Glutamatergic neuron (in vitro differentiated cells): ENCODE data around the gene HOTAIR. TPM values are rescaled to one million over a fixed set of nuclear protein-coding genes. Genes with fewer than 3 reads are reported as not detected.
A peak's percentile ranks its signal among the peaks of the same experiment; 100 is the strongest.

Experiments
- DNase-seq: peaks from one replicate; pipeline ENCODE4 v3.0.0; 2022
- H3K27ac Mint-ChIP-seq: one replicate; pipeline ENCODE4 v1.8.0; 2020; ENCODE audit warnings: mild to moderate bottlenecking, mixed read lengths, inconsistent platforms; ENCODE audit not compliant: unreplicated experiment
- H3K27me3 Mint-ChIP-seq: one replicate; pipeline ENCODE4 v1.8.0; 2020; ENCODE audit warnings: mild to moderate bottlenecking, moderate library complexity, mixed read lengths, inconsistent platforms; ENCODE audit not compliant: unreplicated experiment
- H3K36me3 Mint-ChIP-seq: one replicate; pipeline ENCODE4 v1.8.0; 2020; ENCODE audit warnings: mild to moderate bottlenecking, mixed read lengths, inconsistent platforms; ENCODE audit not compliant: unreplicated experiment
- H3K4me1 Mint-ChIP-seq: one replicate; pipeline ENCODE4 v1.8.0; 2020; ENCODE audit warnings: mild to moderate bottlenecking, low read depth, mixed read lengths, inconsistent platforms; ENCODE audit not compliant: unreplicated experiment
- H3K4me3 Mint-ChIP-seq: one replicate; pipeline ENCODE4 v1.8.0; 2020; ENCODE audit warnings: mild to moderate bottlenecking, mixed read lengths, inconsistent platforms; ENCODE audit not compliant: unreplicated experiment
- H3K9me3 Mint-ChIP-seq: one replicate; pipeline ENCODE4 v1.8.0; 2020; ENCODE audit warnings: mild to moderate bottlenecking, moderate library complexity, mixed read lengths, inconsistent platforms; ENCODE audit not compliant: unreplicated experiment
- total RNA-seq: library from RNA; stranded (reverse); fragmentation: NEBNext Ultra II Directional; extraction: Animal tissue kit (Norgen Biotek cat#: 25700); gene quantifications from one replicate; pipeline ENCODE4 v1.2.1, GENCODE V29; 2021; ENCODE audit not compliant: unreplicated experiment
- TF ChIP-seq, protein P1 (sequence below): fragments of 200-600 bp; sonication (generic); IDR thresholded peaks from one replicate; pipeline ENCODE4 v1.5.0; 2021; ENCODE audit not compliant: partially characterized antibody, unreplicated experiment

HOTAIR gene
- total RNA-seq, 1 donor from 2014 or later: not detected

- H3K4me1 Mint-ChIP-seq: no peaks in the 10 kb centered on the region
- H3K9me3 Mint-ChIP-seq: peaks cover 4% of the 10 kb centered on the region
- H3K27me3 Mint-ChIP-seq: peaks cover 46% of the 10 kb centered on the region
- no peak overlapping the region for H3K27ac Mint-ChIP-seq
- H3K4me3 Mint-ChIP-seq: no peak overlapping the region
- TF ChIP-seq, protein P1, sequence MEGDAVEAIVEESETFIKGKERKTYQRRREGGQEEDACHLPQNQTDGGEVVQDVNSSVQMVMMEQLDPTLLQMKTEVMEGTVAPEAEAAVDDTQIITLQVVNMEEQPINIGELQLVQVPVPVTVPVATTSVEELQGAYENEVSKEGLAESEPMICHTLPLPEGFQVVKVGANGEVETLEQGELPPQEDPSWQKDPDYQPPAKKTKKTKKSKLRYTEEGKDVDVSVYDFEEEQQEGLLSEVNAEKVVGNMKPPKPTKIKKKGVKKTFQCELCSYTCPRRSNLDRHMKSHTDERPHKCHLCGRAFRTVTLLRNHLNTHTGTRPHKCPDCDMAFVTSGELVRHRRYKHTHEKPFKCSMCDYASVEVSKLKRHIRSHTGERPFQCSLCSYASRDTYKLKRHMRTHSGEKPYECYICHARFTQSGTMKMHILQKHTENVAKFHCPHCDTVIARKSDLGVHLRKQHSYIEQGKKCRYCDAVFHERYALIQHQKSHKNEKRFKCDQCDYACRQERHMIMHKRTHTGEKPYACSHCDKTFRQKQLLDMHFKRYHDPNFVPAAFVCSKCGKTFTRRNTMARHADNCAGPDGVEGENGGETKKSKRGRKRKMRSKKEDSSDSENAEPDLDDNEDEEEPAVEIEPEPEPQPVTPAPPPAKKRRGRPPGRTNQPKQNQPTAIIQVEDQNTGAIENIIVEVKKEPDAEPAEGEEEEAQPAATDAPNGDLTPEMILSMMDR: no peak
- no peaks in the 10 kb centered on the region for H3K36me3 Mint-ChIP-seq
- no peak for DNase-seq
Observed at GRCh38 chr12:54010972-54011664, 36.4 kb upstream of the HOTAIR start.

DNA sequence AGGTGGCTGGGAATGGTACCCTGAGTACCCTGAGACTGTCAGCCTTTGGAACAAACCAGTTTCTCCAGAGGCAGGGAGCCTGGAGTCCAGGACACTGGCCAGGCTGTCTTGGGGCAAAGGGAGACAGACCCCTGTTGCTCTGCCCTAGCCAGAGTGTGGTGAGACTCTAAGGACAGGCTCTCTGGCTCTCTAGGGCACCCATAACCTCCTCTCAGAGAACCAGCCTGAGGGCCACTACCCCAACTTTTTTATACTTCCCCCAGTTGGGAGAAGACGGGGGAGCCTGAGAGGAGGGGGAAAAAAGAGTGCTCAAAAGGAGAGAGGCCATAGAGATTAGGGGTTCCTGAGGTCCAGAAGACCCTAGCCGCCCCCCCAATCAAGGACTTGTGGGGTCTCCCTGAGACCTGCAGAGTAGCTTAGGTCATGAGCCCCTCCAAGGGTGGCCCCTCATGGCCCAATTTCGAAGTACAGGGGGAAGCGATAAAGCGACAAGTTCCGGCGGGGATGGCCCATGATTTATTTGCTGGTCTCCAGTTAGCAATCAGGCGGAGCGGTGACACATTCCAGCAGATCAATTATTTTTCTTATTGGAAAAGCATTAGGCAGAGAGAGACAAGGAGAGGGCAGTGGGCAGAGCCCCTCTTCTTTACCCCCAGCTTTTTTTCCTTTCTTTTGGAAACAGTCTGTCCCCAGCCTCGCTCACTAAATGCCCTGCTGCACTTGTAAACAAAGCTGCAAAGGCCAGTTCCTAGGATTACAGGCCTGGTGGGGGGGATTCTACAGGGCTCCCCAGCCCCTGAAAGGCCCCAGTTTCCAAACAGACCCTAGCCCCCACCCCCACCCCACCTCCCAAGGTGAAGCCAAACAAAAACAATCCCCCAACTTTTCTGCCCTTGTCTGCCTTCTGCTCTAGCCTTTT, 35.6 kb upstream of the HOTAIR start:
- Mint-ChIP-seq H3K4me3 (no peak overlapping the region), H3K4me1 (no peaks in the 10 kb centered on the region), H3K27me3 (peaks cover 46% of the 10 kb centered on the region), H3K27ac (no peak overlapping the region), H3K9me3 (peaks cover 4% of the 10 kb centered on the region), H3K36me3 (no peaks in the 10 kb centered on the region)
- TF ChIP-seq, protein P1: no peak
- no peak for DNase-seq

DNA sequence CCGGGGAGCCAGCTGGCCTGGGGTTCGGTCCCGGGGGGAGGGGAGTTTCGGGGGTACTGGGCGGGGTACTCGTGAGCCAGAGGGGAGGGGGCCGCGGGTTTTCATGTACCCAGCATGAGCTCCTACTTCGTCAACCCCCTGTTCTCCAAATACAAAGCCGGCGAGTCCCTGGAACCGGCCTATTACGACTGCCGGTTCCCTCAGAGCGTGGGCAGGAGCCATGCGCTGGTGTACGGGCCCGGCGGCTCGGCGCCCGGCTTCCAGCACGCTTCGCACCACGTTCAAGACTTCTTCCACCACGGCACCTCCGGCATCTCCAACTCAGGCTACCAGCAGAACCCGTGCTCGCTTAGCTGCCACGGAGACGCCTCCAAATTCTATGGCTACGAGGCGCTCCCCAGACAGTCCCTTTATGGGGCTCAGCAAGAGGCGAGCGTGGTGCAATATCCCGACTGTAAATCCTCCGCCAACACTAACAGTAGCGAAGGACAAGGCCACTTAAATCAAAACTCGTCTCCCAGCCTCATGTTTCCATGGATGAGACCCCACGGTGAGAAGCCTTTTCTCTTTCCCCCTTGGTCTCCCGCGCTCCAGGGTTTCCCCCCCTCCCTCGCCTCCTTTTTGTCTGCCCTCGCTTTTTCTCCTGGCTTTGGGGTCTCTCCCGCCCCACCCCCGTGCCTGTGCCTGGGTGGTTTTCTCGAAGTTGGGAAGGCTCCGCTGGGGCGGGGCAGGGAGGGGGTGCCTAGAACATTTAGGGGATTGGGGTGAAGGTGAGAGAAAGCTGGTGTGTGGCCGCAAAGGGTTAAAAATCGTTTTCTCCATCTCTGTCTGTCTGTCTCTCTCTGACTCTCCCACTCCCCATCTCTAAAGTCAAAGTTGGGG, 34.7 kb upstream of the HOTAIR start:
- Mint-ChIP-seq H3K4me1 (no peaks in the 10 kb centered on the region), H3K36me3 (no peaks in the 10 kb centered on the region), H3K9me3 (peaks cover 2% of the 10 kb centered on the region), H3K27me3 (peaks cover 45% of the 10 kb centered on the region), H3K4me3 (no peak overlapping the region), H3K27ac (no peak overlapping the region)
- TF ChIP-seq, protein P1: no peak
- peak; percentile 49 for DNase-seq

DNA sequence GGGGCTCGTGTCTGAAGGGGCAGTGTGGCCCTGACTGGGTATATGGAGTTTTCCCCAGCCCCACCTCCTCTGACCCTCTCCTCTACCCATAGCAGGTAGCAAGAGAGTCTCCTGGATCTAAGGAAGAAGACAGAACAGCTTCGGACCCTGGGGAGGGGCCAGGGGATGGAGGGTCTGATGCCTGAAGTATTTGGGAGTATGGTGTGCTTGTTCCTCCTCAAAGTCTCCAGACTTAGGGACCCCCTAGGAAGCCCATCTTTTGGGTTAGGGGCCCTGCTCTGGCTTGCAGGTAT, 33.5 kb upstream of the HOTAIR start:
- Mint-ChIP-seq H3K27ac (no peak overlapping the region), H3K27me3 (peaks cover 45% of the 10 kb centered on the region), H3K4me3 (no peak overlapping the region)

More for the DNA sequence above, 33.5 kb upstream of the HOTAIR start:
- Mint-ChIP-seq H3K4me1 (no peaks in the 10 kb centered on the region), H3K36me3 (no peaks in the 10 kb centered on the region), H3K9me3 (peaks cover 3% of the 10 kb centered on the region)
- TF ChIP-seq, protein P1: no peak
- no peak for DNase-seq
